Activated effector memory CD4-positive, alpha-beta T cell treated with Interleukin-2 at 50 U/mL for 16 hours (primary cell): ENCODE data around the gene BEND5.

Source experiments
- DNase-seq: peaks from one replicate; pipeline ENCODE4 v3.0.0-alpha.2; 2020

The BEND5 gene

DNA sequence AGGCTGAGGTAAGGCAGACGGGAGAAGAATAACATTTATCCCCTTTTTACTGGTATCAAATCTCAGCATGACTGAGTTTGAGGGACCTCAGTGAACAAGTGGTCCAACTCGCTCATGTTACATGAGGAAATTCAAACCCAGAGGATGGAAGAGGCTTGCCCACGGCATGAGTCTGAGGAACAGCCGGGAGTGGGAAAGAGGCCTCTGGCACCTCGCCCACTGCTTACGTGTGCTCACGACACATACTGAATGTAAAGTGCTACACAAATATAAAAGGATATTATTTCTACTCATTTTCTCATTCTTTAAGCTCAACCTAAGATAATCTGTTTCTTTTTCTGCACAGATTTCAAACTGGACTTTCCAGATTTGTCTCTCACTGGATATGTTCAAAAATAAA lies 14.7 kb downstream of the BEND5 start:
- no peak for DNase-seq

GRCh38 chr1:48761411-48761810 lies 15.3 kb downstream of the BEND5 start:
- DNase-seq = no peak

DNA sequence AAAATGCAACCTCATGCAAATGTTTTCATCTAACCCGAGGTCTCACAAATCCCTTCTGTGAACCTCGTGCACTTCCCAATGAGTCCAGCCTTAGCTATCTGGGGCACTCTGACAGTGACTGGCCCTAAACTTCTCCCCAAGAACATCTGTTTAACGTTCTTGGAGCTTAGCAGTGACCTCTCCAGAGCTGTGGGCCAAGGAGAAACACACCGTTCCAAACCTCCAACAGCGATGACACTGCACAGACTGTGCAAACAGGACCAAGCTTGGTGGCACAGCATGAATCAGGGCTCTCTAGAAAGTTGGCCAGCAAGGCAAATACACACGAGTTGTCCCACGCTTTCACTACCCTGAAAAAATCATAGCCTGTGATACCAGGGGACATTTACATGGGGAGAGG lies 15.8 kb downstream of the BEND5 start:
- no peak for DNase-seq

GRCh38 chr1:48758976-48759375 lies 17.7 kb downstream of the BEND5 start:
- DNase-seq = no peak

- DNase-seq = no peak
These were observed 19.3 kb downstream of the BEND5 start for GRCh38 chr1:48757363-48757762.

GRCh38 chr1:48756683-48757316 lies 19.9 kb downstream of the BEND5 start:
- DNase-seq = no peak

DNA sequence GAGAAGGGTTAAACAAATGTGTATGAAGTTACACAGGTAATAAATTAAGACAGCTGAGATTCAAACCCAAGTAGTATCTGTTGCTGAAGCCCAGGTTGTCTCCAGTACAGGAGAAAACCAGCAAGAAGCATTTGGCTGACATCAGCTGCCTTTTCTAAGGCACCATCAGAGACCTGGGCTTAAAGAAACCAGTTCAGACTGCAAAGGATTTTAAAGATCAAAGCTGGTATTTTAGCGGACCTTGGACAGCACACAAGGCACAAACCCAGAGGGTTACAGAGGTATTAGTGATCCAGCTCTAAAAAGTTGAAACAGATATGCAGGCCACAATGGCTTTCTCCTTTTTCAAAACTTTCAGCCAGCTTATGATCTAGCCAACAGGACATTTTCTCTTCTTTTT lies 23.4 kb downstream of the BEND5 start:
- DNase-seq = no peak

- DNase-seq = no peak
These were observed 26.6 kb downstream of the BEND5 start for GRCh38 chr1:48750109-48750508.

GRCh38 chr1:48749068-48749467 lies 27.6 kb downstream of the BEND5 start:
- DNase-seq = no peak

DNA sequence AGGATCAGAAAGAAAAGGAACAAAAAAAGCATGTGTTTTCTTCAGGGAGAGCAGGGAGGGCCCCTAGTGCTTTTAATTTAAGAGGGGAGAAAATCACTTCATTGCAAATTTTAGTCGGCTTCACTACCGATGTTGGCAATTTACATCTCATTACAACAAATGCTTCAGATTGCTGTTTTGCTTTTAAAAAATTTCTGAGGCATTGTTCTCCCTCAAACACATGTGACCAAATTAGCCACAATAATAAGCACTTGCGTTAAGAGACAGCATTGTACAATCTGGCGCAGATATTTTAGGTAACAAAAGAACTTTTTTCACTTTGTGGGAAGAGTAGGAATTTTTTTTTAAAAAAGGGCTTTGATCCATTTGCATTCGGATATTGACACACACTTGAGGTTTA lies 29.8 kb downstream of the BEND5 start:
- DNase-seq = no peak

GRCh38 chr1:48744032-48744431 lies 32.7 kb downstream of the BEND5 start:
- DNase-seq = no peak

DNA sequence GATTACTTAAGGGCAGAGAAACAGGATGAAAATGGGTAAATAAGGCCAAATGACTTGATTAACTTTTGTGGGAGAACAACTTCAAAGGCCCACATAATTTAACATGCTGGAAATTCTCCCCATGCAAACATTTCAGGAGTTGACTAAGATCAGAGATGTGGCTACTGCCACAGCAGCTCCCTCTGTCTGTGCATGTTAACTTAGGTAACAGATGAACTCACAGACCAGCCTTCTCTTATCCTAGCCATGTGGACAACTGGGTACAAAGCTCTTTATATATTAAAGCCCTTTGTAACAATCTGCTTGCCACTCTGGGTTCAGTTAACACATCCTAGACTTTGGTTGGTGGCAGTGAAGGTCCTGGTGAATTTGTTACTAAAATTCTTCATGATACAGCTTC lies 33.2 kb downstream of the BEND5 start:
- DNase-seq = no peak

GRCh38 chr1:48741380-48741779 lies 35.3 kb downstream of the BEND5 start:
- DNase-seq = no peak

DNA sequence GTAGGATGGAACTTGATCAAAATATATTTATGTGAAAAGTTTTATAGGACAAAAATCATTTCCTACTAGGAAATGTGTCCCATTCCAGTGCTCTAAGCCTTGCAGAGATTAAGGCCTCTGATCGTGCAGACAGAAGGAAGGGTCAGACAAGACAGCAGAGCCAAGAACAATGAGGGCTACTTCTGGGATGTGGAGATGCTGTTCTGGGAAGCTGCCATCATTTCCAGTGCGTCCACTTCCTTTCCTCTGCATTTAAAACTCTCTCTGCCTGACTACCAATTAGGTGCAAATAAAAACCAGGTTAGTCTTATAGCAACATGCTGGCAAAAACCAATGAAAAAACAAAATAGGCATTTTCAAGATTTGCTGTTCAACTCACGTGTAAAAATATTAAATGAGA lies 36.1 kb downstream of the BEND5 start:
- no peak for DNase-seq

DNA sequence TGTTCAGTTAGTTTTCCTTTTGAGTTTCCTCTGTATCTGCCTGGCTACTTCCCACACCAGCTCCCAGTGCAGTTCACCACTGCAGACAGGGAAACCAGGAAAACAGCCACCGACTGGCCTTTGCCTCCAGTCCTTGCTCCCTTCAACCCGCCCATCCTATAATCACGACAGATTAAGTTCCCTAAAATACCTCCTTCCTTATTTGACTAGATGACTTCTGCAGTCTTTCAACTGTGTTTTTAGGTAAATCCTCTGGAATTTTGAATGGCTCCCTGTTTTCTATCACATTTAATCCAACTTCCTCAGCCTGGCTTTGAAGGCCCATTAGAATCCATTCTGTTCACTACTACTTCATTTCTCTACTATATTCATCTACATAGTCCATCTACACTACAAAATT lies 37.6 kb downstream of the BEND5 start:
- DNase-seq = no peak

- DNase-seq = no peak
These were observed 38.3 kb downstream of the BEND5 start for GRCh38 chr1:48738356-48738755.

DNA sequence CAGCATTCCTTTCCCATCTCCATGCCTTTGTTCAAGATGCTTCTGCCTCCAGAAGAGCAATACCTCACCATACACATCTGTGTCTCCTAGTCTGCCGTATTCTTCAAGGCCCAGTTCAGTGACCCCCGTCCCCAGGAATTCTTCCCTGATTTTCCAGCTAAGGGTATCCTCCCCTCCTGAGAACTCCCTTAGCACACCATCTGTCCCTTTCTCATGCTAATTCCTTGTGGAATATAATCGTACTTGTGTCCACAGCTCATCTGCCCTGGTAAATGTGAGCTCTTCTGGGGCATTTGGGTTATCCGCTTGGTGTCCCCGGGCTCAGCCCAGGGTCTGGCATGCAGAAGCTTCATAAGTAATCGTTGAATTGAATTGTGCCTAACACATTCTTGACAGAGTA lies 40.9 kb downstream of the BEND5 start:
- no peak for DNase-seq

- DNase-seq = no peak
These were observed 46.4 kb downstream of the BEND5 start for GRCh38 chr1:48730164-48730910.

DNA sequence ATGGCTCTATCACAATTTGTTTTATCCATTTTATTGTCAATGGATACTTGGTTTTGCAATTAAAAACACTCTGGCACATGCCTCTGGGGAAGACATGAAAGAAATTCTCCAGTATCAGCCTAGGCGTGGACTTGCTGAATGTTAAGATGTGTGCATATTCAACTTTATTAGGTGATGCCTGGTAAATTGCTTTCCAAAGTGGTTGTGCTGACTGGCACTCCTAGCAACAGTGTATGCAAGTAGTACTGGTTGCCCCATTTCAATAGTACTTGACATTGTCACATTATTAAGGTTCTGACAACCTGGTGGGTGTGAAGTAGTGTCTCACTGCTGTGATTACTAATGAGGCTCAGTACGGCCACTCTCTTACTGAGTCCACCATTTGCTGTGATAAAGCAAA lies 48.1 kb downstream of the BEND5 start:
- DNase-seq = no peak

- no peak for DNase-seq
These were observed 50.0 kb downstream of the BEND5 start for GRCh38 chr1:48726557-48727215.

- no peak for DNase-seq
These were observed 50.6 kb downstream of the BEND5 start for GRCh38 chr1:48726139-48726538.

- no peak for DNase-seq
These were observed 51.2 kb downstream of the BEND5 start for GRCh38 chr1:48725341-48726046.

- DNase-seq = no peak
These were observed 55.8 kb downstream of the BEND5 start for GRCh38 chr1:48720929-48721328.

- no peak for DNase-seq
These were observed 58.0 kb downstream of the BEND5 start for GRCh38 chr1:48718705-48719104.
